ENCODE results near the gene RNF145.

DNA sequence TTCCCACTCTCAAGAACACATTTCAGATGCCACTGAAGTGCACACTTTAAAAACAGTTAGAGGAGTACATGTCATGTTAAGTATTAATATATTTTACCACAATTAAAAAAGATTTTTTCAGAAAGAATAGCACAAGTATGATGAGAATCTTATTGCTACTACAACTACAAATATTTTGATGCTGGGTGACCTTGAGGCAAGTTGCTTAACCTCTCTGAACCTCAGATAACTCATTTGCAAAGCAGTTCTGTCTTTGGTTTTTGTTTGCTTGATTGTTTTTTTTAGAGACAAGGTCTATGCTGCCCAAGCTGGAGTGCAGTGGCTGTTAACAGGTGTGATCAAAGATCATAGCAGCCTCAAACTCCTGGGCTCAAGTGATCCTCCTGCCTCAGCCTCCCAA is 95.9 kb downstream of the RNF145 start:
- TF ChIP-seq EP300 (IDR thresholded peaks at IDR 0.05) (no peak), CTCF (IDR thresholded peaks at IDR 0.05) (no peak)
